Erythroblast (primary cell): ENCODE measurements around the gene DAB2.

Source experiments
- GATA1 ChIP-seq: IDR thresholded peaks from 2 replicates; pipeline ENCODE4 v1.6.1; 2011; ENCODE audit warnings: low read depth, mild to moderate bottlenecking, control low read depth, low read length, moderate library complexity
- POLR2A ChIP-seq: IDR thresholded peaks from 2 replicates; pipeline ENCODE4 v1.6.1; 2011; ENCODE audit warnings: mild to moderate bottlenecking, low read length

DNA sequence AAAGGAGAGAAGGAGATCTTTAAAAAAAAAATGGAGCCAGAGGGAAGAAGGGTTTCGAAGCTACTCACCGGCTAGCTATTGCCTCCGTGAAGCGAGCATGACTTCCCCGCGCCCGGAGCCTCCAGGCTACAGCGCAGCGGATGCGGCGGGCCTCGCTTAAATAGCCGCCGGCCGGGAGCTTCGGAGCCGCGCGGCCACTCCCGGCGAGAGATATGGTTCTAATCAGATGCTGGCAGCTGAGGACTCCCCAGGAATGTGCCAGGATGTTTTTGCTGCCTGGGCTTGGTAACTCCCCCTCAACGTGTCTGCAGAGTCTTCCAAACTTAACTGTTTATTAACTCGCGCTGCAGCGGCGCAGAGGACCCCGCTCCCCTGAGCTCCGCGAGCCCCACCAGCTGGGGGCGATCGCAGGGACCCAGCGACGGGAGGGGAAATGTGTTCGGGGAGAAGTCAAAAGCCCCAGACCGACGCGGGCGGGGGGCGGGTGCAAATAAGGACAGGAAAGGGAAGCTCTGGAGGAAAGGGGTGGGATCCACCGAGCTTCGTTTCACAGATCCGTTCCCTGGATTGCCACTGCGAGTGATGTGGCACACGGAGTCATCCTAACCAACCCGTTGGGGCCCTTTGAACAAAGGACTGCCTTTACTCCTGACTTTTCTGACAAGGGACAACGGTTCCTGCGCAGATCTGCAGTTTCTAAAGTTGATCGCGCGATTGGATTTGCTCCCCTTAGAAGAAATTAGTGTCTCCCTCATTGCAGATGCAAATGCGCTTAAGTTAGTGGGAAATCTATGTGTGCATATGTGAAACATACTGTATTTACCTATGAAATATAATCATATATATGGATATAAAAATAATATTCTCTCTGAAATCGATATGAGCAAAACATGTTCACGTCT, at the start of gene DAB2:
- TF ChIP-seq POLR2A (no peak), GATA1 (no peak)
